Panc1 (cell line): ENCODE results near the gene TTC24. TPM values are rescaled to one million over a fixed set of nuclear protein-coding genes. Genes with fewer than 3 reads are reported as not detected.

Source experiments
- ATAC-seq: fragments of 200-7000 bp; cut with Tn5 transposase; 2 replicates; pipeline ENCODE4 v1.9.1; 2020; ENCODE audit warnings: mild to moderate bottlenecking, moderate library complexity
- BruUV-seq: library from RNA; stranded (reverse); fragments of 400-500 nt; replicated peaks from 2 replicates; lab custom pipeline; 2021; lab: Mats Ljungman, UMichigan
- CTCF ChIA-PET: fragments of 300-600 bp; sonication (Branson Sonifier 250); formaldehyde crosslinking; loops from one replicate; lab custom pipeline; 2022; ENCODE audit warnings: antibody characterized with exemption; lab: Charles Lee
- POLR2A ChIA-PET: fragments of 300-600 bp; sonication (Branson Sonifier 250); formaldehyde crosslinking; loops from one replicate; lab custom pipeline; 2022; ENCODE audit warnings: antibody characterized with exemption; lab: Charles Lee
- DNase-seq: peaks from one replicate; pipeline ENCODE4 v3.0.0-alpha.2; 2010; ENCODE audit warnings: low read depth, low spot score
- H3K27ac ChIP-seq: 2 replicates; pipeline ENCODE4 v1.5.1; 2011; ENCODE audit warnings: mild to moderate bottlenecking, low read length, inconsistent platforms
- H3K27me3 ChIP-seq: fragments of 200-500 bp; sonication (Bioruptor generic); 2 replicates; pipeline ENCODE4 v1.6.0; 2014; ENCODE audit warnings: low read length, inconsistent platforms; ENCODE audit not compliant: control insufficient read depth, insufficient read depth
- H3K36me3 ChIP-seq: fragments of 200-500 bp; sonication (Bioruptor generic); 2 replicates; pipeline ENCODE4 v1.5.1; 2014; ENCODE audit warnings: inconsistent platforms, mild to moderate bottlenecking, low read length, moderate library complexity; ENCODE audit not compliant: control insufficient read depth, insufficient read depth
- H3K4me1 ChIP-seq: 2 replicates; pipeline ENCODE4 v1.5.1; 2011; ENCODE audit warnings: inconsistent platforms, mild to moderate bottlenecking, low read length, moderate library complexity; ENCODE audit not compliant: control insufficient read depth, insufficient read depth
- H3K4me3 ChIP-seq, 2 experiments: 2 replicates each; pipeline ENCODE4 v1.5.1; 2011 to 2012; ENCODE audit warnings: low read depth in 2 of 2, low read length in 2 of 2, mild to moderate bottlenecking in 2 of 2, inconsistent platforms in 1 of 2, moderate library complexity in 1 of 2
- H3K9me3 ChIP-seq: fragments of 200-500 bp; sonication (Bioruptor generic); 2 replicates; pipeline ENCODE4 v1.5.1; 2014; ENCODE audit warnings: low read depth, mild to moderate bottlenecking, inconsistent platforms, low read length, moderate library complexity; ENCODE audit not compliant: control insufficient read depth, insufficient read depth
- CTCF ChIP-seq: fragments of 450-650 bp; IDR thresholded peaks from 2 replicates; pipeline ENCODE4 v1.5.1; 2017; ENCODE audit warnings: mild to moderate bottlenecking
- POLR2AphosphoS5 ChIP-seq: IDR thresholded peaks from 2 replicates; pipeline ENCODE4 v1.6.1; 2012; ENCODE audit warnings: mild to moderate bottlenecking, low read depth, low read length, moderate library complexity
- SIN3A ChIP-seq: IDR thresholded peaks from 2 replicates; pipeline ENCODE4 v1.6.1; 2012; ENCODE audit warnings: low read depth, mild to moderate bottlenecking, low read length, moderate library complexity, borderline replicate concordance; ENCODE audit not compliant: insufficient read depth
- TCF7L2 ChIP-seq: IDR thresholded peaks from 2 replicates; pipeline ENCODE4 v1.6.1; 2011; ENCODE audit warnings: mild to moderate bottlenecking, low read depth, low read length, inconsistent platforms
- in situ Hi-C: cut with HindIII; loops from 2 replicates; pipeline ENCODE4 v1.10.0; 2016; ENCODE audit warnings: low sequenced_read_pairs, low pct_unique_long_range_greater_than_20kb
- intact Hi-C: fragments of 100-400 bp; cut with micrococcal nuclease; formaldehyde crosslinking; loops from one replicate; pipeline ENCODE4 v1.10.0; 2022; ENCODE audit not compliant: unreplicated experiment
- total RNA-seq: library from RNA; stranded (reverse); gene quantifications from one replicate; pipeline ENCODE4 v1.2.1, GENCODE V29; 2021; ENCODE audit not compliant: unreplicated experiment
- TF ChIP-seq, protein P1 (sequence below), 2 experiments: IDR thresholded peaks; 2 replicates each; pipeline ENCODE4 v1.6.1; 2011 to 2012; ENCODE audit warnings: low read depth in 2 of 2, control low read depth in 1 of 2, low read length in 1 of 2, mild to moderate bottlenecking in 1 of 2, moderate library complexity in 1 of 2; ENCODE audit not compliant: insufficient read depth in 1 of 2

The TTC24 gene
- total RNA-seq, 1 experiment from 2014 or later, result not detected

GRCh38 chr1:156554971-156555370 is 24.6 kb upstream of the TTC24 start:
- Histone ChIP-seq H3K9me3 (no peaks in the 10 kb centered on the region), H3K36me3 (no peaks in the 10 kb centered on the region; the same call in 1 of the 2 replicates), H3K27ac (no peak overlapping the region), H3K4me3 (no peak overlapping the region), H3K27me3 (no peaks in the 10 kb centered on the region), H3K4me1 (no peaks in the 10 kb centered on the region)
- intact Hi-C loops, result no loop called here
- ChIA-PET CTCF (no interaction called here), POLR2A (no interaction called here)
- DNase-seq (no peak), ATAC-seq (no peak)
- BruUV-seq, result no TSS peak
- no peak for TF ChIP-seq POLR2AphosphoS5
- TF ChIP-seq, protein P1, sequence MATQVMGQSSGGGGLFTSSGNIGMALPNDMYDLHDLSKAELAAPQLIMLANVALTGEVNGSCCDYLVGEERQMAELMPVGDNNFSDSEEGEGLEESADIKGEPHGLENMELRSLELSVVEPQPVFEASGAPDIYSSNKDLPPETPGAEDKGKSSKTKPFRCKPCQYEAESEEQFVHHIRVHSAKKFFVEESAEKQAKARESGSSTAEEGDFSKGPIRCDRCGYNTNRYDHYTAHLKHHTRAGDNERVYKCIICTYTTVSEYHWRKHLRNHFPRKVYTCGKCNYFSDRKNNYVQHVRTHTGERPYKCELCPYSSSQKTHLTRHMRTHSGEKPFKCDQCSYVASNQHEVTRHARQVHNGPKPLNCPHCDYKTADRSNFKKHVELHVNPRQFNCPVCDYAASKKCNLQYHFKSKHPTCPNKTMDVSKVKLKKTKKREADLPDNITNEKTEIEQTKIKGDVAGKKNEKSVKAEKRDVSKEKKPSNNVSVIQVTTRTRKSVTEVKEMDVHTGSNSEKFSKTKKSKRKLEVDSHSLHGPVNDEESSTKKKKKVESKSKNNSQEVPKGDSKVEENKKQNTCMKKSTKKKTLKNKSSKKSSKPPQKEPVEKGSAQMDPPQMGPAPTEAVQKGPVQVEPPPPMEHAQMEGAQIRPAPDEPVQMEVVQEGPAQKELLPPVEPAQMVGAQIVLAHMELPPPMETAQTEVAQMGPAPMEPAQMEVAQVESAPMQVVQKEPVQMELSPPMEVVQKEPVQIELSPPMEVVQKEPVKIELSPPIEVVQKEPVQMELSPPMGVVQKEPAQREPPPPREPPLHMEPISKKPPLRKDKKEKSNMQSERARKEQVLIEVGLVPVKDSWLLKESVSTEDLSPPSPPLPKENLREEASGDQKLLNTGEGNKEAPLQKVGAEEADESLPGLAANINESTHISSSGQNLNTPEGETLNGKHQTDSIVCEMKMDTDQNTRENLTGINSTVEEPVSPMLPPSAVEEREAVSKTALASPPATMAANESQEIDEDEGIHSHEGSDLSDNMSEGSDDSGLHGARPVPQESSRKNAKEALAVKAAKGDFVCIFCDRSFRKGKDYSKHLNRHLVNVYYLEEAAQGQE (IDR thresholded peaks at IDR 0.05; ENCODE audit: insufficient read depth in 1 of 2, low read depth in 2 of 2, low read length in 1 of 2), result no peak
- no peak for TF ChIP-seq CTCF
- TF ChIP-seq TCF7L2, result no peak
- TF ChIP-seq SIN3A, result no peak
- in situ Hi-C loops, result no loop called here

- in situ Hi-C loops, result no loop called here
- no peaks in the 10 kb centered on the region; the same call in 1 of the 2 replicates for H3K36me3 ChIP-seq
- DNase-seq (no peak), ATAC-seq (no peak)
- TF ChIP-seq SIN3A, result no peak
- TF ChIP-seq CTCF, result no peak
- TF ChIP-seq, protein P1 (IDR thresholded peaks at IDR 0.05; ENCODE audit: insufficient read depth in 1 of 2, low read depth in 2 of 2, low read length in 1 of 2), result no peak
- no peak for TF ChIP-seq TCF7L2
- TF ChIP-seq POLR2AphosphoS5, result no peak
- H3K27me3 ChIP-seq, result no peaks in the 10 kb centered on the region
- H3K27ac ChIP-seq, result no peak overlapping the region
- H3K4me3 ChIP-seq, result no peak overlapping the region
- intact Hi-C loops, result no loop called here
- ChIA-PET POLR2A (interaction anchor here (0.6 kb wide), 1 partner anchor 206 kb away, joined by 7 read pairs; no protein-coding TSS in a partner anchor), CTCF (no interaction called here)
- H3K4me1 ChIP-seq, result no peaks in the 10 kb centered on the region
- H3K9me3 ChIP-seq, result no peaks in the 10 kb centered on the region
- BruUV-seq, result TSS peak; percentile 53
Measured at GRCh38 chr1:156555715-156556114, 23.8 kb upstream of the TTC24 start.
